ENCODE measurements around the gene C16orf74. TPM values are rescaled to one million over a fixed set of nuclear protein-coding genes. Genes with fewer than 3 reads are reported as not detected.

C16orf74 gene
- total and polyA plus RNA-seq, 2 of the 13 experiments (the other 11 are each of a cell fraction or from before 2014, with no cell fraction given) = 0.13 to 0.29 TPM

DNA sequence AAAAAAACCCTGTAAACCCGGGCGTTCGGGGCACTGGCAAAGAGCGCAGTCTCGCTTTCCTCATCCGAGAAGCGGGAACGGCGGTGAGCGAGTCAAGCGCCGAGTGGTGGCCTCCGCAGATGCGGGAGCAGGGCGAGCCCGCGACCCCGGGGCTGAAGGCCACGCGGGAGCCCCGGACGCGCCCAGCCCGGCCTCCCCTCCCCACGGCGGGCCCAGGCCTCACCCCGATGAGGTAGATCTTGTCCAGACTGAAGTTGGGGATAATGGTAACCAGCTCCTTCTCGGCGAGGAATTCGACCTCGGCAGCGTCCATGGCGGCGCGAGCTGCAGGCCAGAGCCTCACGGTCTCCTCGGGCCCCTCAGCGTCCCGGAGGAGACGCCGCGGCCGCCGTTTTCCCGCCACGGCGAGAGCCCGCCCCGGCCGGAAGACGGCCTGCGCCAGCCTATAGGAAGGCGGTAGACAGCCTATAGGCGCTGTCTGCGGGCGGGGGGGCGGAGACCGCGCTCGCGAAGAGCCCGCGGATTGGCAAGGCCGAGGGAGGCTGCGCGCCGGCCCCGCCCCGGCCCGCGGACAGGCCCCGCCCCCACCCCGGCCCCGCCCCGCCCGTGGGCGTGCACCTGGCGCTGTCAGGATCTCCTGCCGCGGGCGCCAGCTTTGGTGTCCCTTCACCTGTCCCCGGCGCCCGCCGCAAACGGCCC is 62.2 kb downstream of the C16orf74 start, which contains the start of gene GINS2 (continued):
- TF ChIP-seq TRIM22 (IDR thresholded peaks at IDR 0.05) = no peak
- TF ChIP-seq CREM (IDR thresholded peaks at IDR 0.05) = no peak
- no peak for TF ChIP-seq CREM (CRISPR knock-in tag; IDR thresholded peaks at IDR 0.05)
- 0 out of 2 replicates have a peak, but pooled peaks have one; percentile 42 for TF ChIP-seq ZNF34 (CRISPR knock-in tag; IDR thresholded peaks at IDR 0.05; ENCODE audit: borderline replicate concordance)
- TF ChIP-seq ZUFSP (CRISPR knock-in tag; IDR thresholded peaks at IDR 0.05; ENCODE audit: borderline replicate concordance) = no peak
- 0 out of 2 replicates have a peak, but pooled peaks have one; percentile 29 for TF ChIP-seq ZNF598 (CRISPR knock-in tag; IDR thresholded peaks at IDR 0.05; ENCODE audit: borderline replicate concordance)
- no peak for TF ChIP-seq NFKBIZ (CRISPR knock-in tag; IDR thresholded peaks at IDR 0.05)
- TF ChIP-seq CHD4 (IDR thresholded peaks at IDR 0.05; ENCODE audit: borderline replicate concordance, low read length) = no peak
- TF ChIP-seq ZNF7 (CRISPR knock-in tag; IDR thresholded peaks at IDR 0.05) = no peak
- no peak for TF ChIP-seq ZNF281 (CRISPR knock-in tag; IDR thresholded peaks at IDR 0.05; ENCODE audit: borderline replicate concordance)
- TF ChIP-seq CREB1 (IDR thresholded peaks at IDR 0.05) = 0 out of 2 replicates have a peak, but pooled peaks have one; percentile 39
- peak; percentile 50; the same call in 1 of the 2 replicates for TF ChIP-seq CREB1 (CRISPR knock-in tag; IDR thresholded peaks at IDR 0.05)
- no peak for TF ChIP-seq CEBPZ (IDR thresholded peaks at IDR 0.05; ENCODE audit: low read length)
- no peak for TF ChIP-seq ZNF234 (CRISPR knock-in tag; conservative IDR thresholded peaks at IDR 0.05)
- TF ChIP-seq, protein P1, sequence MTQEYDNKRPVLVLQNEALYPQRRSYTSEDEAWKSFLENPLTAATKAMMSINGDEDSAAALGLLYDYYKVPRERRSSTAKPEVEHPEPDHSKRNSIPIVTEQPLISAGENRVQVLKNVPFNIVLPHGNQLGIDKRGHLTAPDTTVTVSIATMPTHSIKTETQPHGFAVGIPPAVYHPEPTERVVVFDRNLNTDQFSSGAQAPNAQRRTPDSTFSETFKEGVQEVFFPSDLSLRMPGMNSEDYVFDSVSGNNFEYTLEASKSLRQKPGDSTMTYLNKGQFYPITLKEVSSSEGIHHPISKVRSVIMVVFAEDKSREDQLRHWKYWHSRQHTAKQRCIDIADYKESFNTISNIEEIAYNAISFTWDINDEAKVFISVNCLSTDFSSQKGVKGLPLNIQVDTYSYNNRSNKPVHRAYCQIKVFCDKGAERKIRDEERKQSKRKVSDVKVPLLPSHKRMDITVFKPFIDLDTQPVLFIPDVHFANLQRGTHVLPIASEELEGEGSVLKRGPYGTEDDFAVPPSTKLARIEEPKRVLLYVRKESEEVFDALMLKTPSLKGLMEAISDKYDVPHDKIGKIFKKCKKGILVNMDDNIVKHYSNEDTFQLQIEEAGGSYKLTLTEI (CRISPR knock-in tag; conservative IDR thresholded peaks at IDR 0.05) = no peak
- no peak; the same call in 1 of the 2 replicates for TF ChIP-seq ZNF777 (CRISPR knock-in tag; IDR thresholded peaks at IDR 0.05)
- no peak for TF ChIP-seq EZH2 (conservative IDR thresholded peaks at IDR 0.05; ENCODE audit: low read depth, low read length)
- TF ChIP-seq FOXK1 (CRISPR knock-in tag; IDR thresholded peaks at IDR 0.05; ENCODE audit: borderline replicate concordance, low read depth) = peak; percentile 25; the same call in 1 of the 2 replicates
- TF ChIP-seq PCBP2 (optimal IDR thresholded peaks at IDR 0.05; ENCODE audit: low read depth, low read length, poor library complexity, severe bottlenecking) = no peak
